Measurements from ENCODE around the gene DCAF17.

DNA sequence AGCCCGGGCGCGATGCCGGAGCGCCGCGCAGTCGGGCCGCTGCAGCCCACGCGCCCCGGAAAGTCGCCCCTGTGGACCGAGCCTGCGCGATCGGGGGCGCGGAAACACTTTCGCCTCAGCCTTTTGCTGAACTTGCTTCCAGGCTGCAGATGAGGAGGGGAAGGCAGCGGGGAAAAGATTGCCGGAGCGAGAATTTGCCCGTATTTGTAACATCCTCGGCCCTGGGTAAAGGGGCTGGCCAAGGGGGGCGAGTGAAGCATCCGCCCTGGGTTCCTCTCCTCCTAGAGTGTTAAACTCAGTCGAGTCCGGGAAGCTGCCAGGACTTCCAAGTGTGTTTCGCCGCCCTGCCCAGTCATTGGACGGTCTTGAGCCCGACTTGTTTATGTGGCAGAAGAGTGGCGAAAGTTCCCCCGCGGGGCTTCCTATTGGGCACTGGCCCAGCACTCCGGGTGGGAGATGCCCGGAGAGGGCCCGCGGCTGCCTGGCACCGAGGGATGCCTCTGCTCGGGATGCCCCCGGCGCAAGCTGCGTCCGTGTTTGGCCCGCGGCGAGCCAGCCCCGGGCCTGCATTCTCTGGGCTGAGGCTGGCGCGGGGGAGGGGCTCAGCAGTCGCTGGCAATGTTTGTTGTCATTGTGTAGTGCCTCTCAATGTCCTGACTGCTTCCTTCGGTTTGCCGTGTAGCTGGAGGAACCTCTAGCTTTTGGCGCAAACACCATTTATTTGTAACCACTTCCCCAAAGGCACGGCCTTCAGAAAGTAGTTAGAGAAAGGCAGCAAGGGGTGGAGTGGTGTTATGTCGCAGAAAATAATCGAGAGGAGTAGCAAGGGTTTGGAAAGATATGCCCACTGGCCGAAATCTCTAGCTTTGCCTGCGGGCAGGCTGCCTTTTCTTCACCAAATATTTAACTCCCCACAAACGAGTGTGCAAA, 89.3 kb downstream of the DCAF17 start:
- TF ChIP-seq, protein P1, sequence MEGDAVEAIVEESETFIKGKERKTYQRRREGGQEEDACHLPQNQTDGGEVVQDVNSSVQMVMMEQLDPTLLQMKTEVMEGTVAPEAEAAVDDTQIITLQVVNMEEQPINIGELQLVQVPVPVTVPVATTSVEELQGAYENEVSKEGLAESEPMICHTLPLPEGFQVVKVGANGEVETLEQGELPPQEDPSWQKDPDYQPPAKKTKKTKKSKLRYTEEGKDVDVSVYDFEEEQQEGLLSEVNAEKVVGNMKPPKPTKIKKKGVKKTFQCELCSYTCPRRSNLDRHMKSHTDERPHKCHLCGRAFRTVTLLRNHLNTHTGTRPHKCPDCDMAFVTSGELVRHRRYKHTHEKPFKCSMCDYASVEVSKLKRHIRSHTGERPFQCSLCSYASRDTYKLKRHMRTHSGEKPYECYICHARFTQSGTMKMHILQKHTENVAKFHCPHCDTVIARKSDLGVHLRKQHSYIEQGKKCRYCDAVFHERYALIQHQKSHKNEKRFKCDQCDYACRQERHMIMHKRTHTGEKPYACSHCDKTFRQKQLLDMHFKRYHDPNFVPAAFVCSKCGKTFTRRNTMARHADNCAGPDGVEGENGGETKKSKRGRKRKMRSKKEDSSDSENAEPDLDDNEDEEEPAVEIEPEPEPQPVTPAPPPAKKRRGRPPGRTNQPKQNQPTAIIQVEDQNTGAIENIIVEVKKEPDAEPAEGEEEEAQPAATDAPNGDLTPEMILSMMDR (conservative IDR thresholded peaks at IDR 0.05 in 1 of 2, IDR thresholded peaks at IDR 0.05 in 1 of 2; ENCODE audit: extremely low read depth in 1 of 2, insufficient read depth in 1 of 2, low read depth in 1 of 2, low read length in 2 of 2), result no peak
- TF ChIP-seq EZH2 (IDR thresholded peaks at IDR 0.05; ENCODE audit: borderline replicate concordance, low read length), result no peak
